Mammary epithelial cell (primary cell): ENCODE measurements around the gene PPARA.

Source experiments
- CTCF ChIP-seq, 2 donors: IDR thresholded peaks in 1 of 2; conservative IDR thresholded peaks in 1 of 2; 2 replicates each; pipeline ENCODE4 v1.5.1; 2011 to 2012; ENCODE audit warnings: inconsistent platforms in 2 of 2, low read length in 2 of 2, mild to moderate bottlenecking in 2 of 2, control low read depth in 1 of 2, low read depth in 1 of 2; ENCODE audit not compliant: insufficient read depth in 1 of 2; ENCODE audit errors: extremely low read depth in 1 of 2
- EZH2 ChIP-seq: IDR thresholded peaks from 2 replicates; pipeline ENCODE4 v1.6.1; 2012; ENCODE audit warnings: low read length, inconsistent platforms, borderline replicate concordance

GRCh38 chr22:46104881-46105493 lies 45.3 kb upstream of the PPARA start:
- TF ChIP-seq CTCF (conservative IDR thresholded peaks at IDR 0.05 in 1 of 2, IDR thresholded peaks at IDR 0.05 in 1 of 2; ENCODE audit: extremely low read depth in 1 of 2, insufficient read depth in 1 of 2, low read depth in 1 of 2, low read length in 2 of 2) (peak in 1 of 2 donors; percentile 32), EZH2 (no peak)
